ENCODE measurements around the gene SMOC2.

The SMOC2 gene

GRCh38 chr6:168448243-168448855 is 7.4 kb downstream of the SMOC2 start:
- no peak for DNase-seq

- no peak for DNase-seq
Measured at GRCh38 chr6:168450917-168451316, 9.9 kb downstream of the SMOC2 start.

GRCh38 chr6:168451805-168452517 is 11.0 kb downstream of the SMOC2 start:
- DNase-seq, result no peak

GRCh38 chr6:168452685-168453377 is 11.8 kb downstream of the SMOC2 start:
- DNase-seq, result no peak

- DNase-seq, result no peak
Measured at GRCh38 chr6:168455847-168456530, 15.0 kb downstream of the SMOC2 start.

GRCh38 chr6:168456907-168457652 is 16.1 kb downstream of the SMOC2 start:
- DNase-seq, result no peak

GRCh38 chr6:168457653-168457934 is 16.6 kb downstream of the SMOC2 start:
- DNase-seq, result no peak

- DNase-seq, result no peak
Measured at GRCh38 chr6:168458101-168458500, 17.1 kb downstream of the SMOC2 start.

GRCh38 chr6:168459572-168459971 is 18.6 kb downstream of the SMOC2 start:
- no peak for DNase-seq

GRCh38 chr6:168462289-168462853 is 21.4 kb downstream of the SMOC2 start:
- DNase-seq, result no peak

GRCh38 chr6:168464546-168464945 is 23.6 kb downstream of the SMOC2 start:
- DNase-seq, result no peak

GRCh38 chr6:168468045-168468444 is 27.1 kb downstream of the SMOC2 start:
- DNase-seq, result no peak

GRCh38 chr6:168469521-168469920 is 28.5 kb downstream of the SMOC2 start:
- DNase-seq, result no peak

- no peak for DNase-seq
Measured at GRCh38 chr6:168469926-168470325, 28.9 kb downstream of the SMOC2 start.

GRCh38 chr6:168472363-168472762 is 31.4 kb downstream of the SMOC2 start:
- DNase-seq, result no peak

GRCh38 chr6:168473197-168473596 is 32.2 kb downstream of the SMOC2 start:
- DNase-seq, result no peak

GRCh38 chr6:168475188-168476013 is 34.4 kb downstream of the SMOC2 start:
- no peak for DNase-seq

- DNase-seq, result no peak
Measured at GRCh38 chr6:168479421-168479820, 38.4 kb downstream of the SMOC2 start.

GRCh38 chr6:168480481-168480880 is 39.5 kb downstream of the SMOC2 start:
- no peak for DNase-seq

GRCh38 chr6:168485818-168486217 is 44.8 kb downstream of the SMOC2 start:
- no peak for DNase-seq

GRCh38 chr6:168490757-168491156 is 49.8 kb downstream of the SMOC2 start:
- DNase-seq, result no peak

GRCh38 chr6:168493976-168494375 is 53.0 kb downstream of the SMOC2 start:
- DNase-seq, result no peak
